HEK293 (cell line): ENCODE measurements around the gene WASF3.

Experiments
- CTCF ChIA-PET: fragments of 350-600 bp; formaldehyde crosslinking; extraction: SDS; loops from one replicate; lab custom pipeline; 2021; ENCODE audit warnings: antibody characterized with exemption; lab: Yijun Ruan, JAX
- POLR2A ChIA-PET: fragments of 300-600 bp; formaldehyde crosslinking; extraction: SDS; loops from one replicate; lab custom pipeline; 2020; ENCODE audit warnings: antibody characterized with exemption, inconsistent platforms; lab: Yijun Ruan, JAX
- H3K27ac ChIP-seq: fragments of 200-500 bp; sonication (Bioruptor generic); 2 replicates; pipeline ENCODE4 v1.5.1; 2014; ENCODE audit warnings: low read depth, low read length, control low read depth, inconsistent platforms; ENCODE audit errors: extremely low read depth
- H3K36me3 ChIP-seq, 2 experiments: fragments of 200-500 bp in 1 of 2; sonication (Bioruptor generic) in 1 of 2; 1 replicate in 1 of 2; 2 replicates in 1 of 2; pipeline ENCODE4 v1.5.1; 2014 to 2017; ENCODE audit warnings: inconsistent platforms in 2 of 2, low read length in 2 of 2; ENCODE audit not compliant: control insufficient read depth in 2 of 2, insufficient read depth in 1 of 2
- H3K4me1 ChIP-seq: fragments of 200-500 bp; sonication (Bioruptor generic); 2 replicates; pipeline ENCODE4 v1.5.1; 2014; ENCODE audit warnings: mild to moderate bottlenecking, low read length, inconsistent platforms; ENCODE audit not compliant: control insufficient read depth, insufficient read depth
- H3K4me3 ChIP-seq: 2 replicates; pipeline ENCODE4 v1.5.1; 2011; ENCODE audit warnings: low read depth, mild to moderate bottlenecking, control low read depth, low read length, moderate library complexity
- H3K9me3 ChIP-seq: fragments of 200-500 bp; sonication (Bioruptor generic); 2 replicates; pipeline ENCODE4 v1.5.1; 2014; ENCODE audit warnings: low read depth, low read length, inconsistent platforms; ENCODE audit not compliant: control insufficient read depth, insufficient read depth
- EGR2 ChIP-seq: fragments of 450-650 bp; formaldehyde crosslinking; IDR thresholded peaks from 2 replicates; pipeline ENCODE4 v1.5.1; 2016; ENCODE audit warnings: low read depth, missing biosample characterization, missing genetic modification characterization
- ELK4 ChIP-seq: IDR thresholded peaks from 2 replicates; pipeline ENCODE4 v1.6.1; 2011; ENCODE audit warnings: mild to moderate bottlenecking, low read depth, low read length, borderline replicate concordance
- HOXD13 ChIP-seq: sonication (generic); formaldehyde crosslinking; IDR thresholded peaks from 2 replicates; pipeline ENCODE4 v1.8.0; 2022; ENCODE audit warnings: missing genetic modification reagents, borderline replicate concordance
- KLF16 ChIP-seq: fragments of 450-650 bp; formaldehyde crosslinking; IDR thresholded peaks from 2 replicates; pipeline ENCODE4 v1.5.1; 2017; ENCODE audit warnings: missing biosample characterization, missing genetic modification characterization
- OSR2 ChIP-seq: fragments of 450-650 bp; formaldehyde crosslinking; IDR thresholded peaks from 2 replicates; pipeline ENCODE4 v1.5.1; 2016; ENCODE audit warnings: missing biosample characterization, missing genetic modification characterization
- OVOL3 ChIP-seq: fragments of 450-650 bp; formaldehyde crosslinking; IDR thresholded peaks from 2 replicates; pipeline ENCODE4 v1.5.1; 2016; ENCODE audit warnings: missing biosample characterization, missing genetic modification characterization
- PATZ1 ChIP-seq: fragments of 450-650 bp; formaldehyde crosslinking; IDR thresholded peaks from 2 replicates; pipeline ENCODE4 v1.5.1; 2016; ENCODE audit warnings: missing biosample characterization, missing genetic modification characterization
- PRDM6 ChIP-seq: fragments of 450-650 bp; formaldehyde crosslinking; IDR thresholded peaks from 2 replicates; pipeline ENCODE4 v1.5.1; 2017; ENCODE audit warnings: missing biosample characterization, missing genetic modification characterization
- SCRT2 ChIP-seq: fragments of 450-650 bp; formaldehyde crosslinking; IDR thresholded peaks from 2 replicates; pipeline ENCODE4 v1.5.1; 2016; ENCODE audit warnings: missing biosample characterization, missing genetic modification characterization
- ZEB2 ChIP-seq: fragments of 450-650 bp; formaldehyde crosslinking; IDR thresholded peaks from 2 replicates; pipeline ENCODE4 v1.5.1; 2016; ENCODE audit warnings: missing biosample characterization, missing genetic modification characterization
- ZFHX2 ChIP-seq: fragments of 450-650 bp; formaldehyde crosslinking; conservative IDR thresholded peaks from 2 replicates; pipeline ENCODE4 v1.5.1; 2016; ENCODE audit warnings: missing biosample characterization, missing genetic modification characterization
- ZFP41 ChIP-seq: fragments of 450-650 bp; formaldehyde crosslinking; IDR thresholded peaks from 2 replicates; pipeline ENCODE4 v1.5.1; 2016; ENCODE audit warnings: missing biosample characterization, missing genetic modification characterization, borderline replicate concordance
- ZNF114 ChIP-seq: fragments of 450-650 bp; formaldehyde crosslinking; IDR thresholded peaks from 2 replicates; pipeline ENCODE4 v1.5.0; 2017; ENCODE audit warnings: missing biosample characterization, missing genetic modification characterization
- ZNF18 ChIP-seq: fragments of 450-650 bp; formaldehyde crosslinking; IDR thresholded peaks from 2 replicates; pipeline ENCODE4 v1.5.1; 2016; ENCODE audit warnings: missing biosample characterization, missing genetic modification characterization
- ZNF341 ChIP-seq: fragments of 450-650 bp; formaldehyde crosslinking; IDR thresholded peaks from 2 replicates; pipeline ENCODE4; 2016; ENCODE audit warnings: low read depth, missing biosample characterization, missing genetic modification characterization
- ZNF473 ChIP-seq: fragments of 450-650 bp; formaldehyde crosslinking; IDR thresholded peaks from 2 replicates; pipeline ENCODE4 v1.5.1; 2017; ENCODE audit warnings: missing biosample characterization, missing genetic modification characterization
- ZNF514 ChIP-seq: fragments of 450-650 bp; formaldehyde crosslinking; IDR thresholded peaks from 2 replicates; pipeline ENCODE4 v1.5.1; 2016; ENCODE audit warnings: missing biosample characterization, missing genetic modification characterization
- ZNF548 ChIP-seq: fragments of 450-650 bp; formaldehyde crosslinking; IDR thresholded peaks from 2 replicates; pipeline ENCODE4 v1.5.1; 2016; ENCODE audit warnings: missing biosample characterization, missing genetic modification characterization
- ZNF549 ChIP-seq: fragments of 450-650 bp; IDR thresholded peaks from 2 replicates; pipeline ENCODE4 v1.5.1; 2018; ENCODE audit warnings: missing biosample characterization, missing genetic modification characterization, mild to moderate bottlenecking, inconsistent platforms, moderate library complexity
- ZNF621 ChIP-seq: fragments of 450-650 bp; formaldehyde crosslinking; IDR thresholded peaks from 2 replicates; pipeline ENCODE4 v1.5.1; 2017; ENCODE audit warnings: missing biosample characterization, missing genetic modification characterization
- ZNF629 ChIP-seq: fragments of 450-650 bp; formaldehyde crosslinking; IDR thresholded peaks from 2 replicates; pipeline ENCODE4 v1.5.1; 2017; ENCODE audit warnings: missing biosample characterization, missing genetic modification characterization
- ZNF830 ChIP-seq: fragments of 450-650 bp; IDR thresholded peaks from 2 replicates; pipeline ENCODE4 v1.5.0; 2018; ENCODE audit warnings: missing biosample characterization, missing genetic modification characterization, low read depth, mild to moderate bottlenecking, moderate library complexity
- TF ChIP-seq, protein P1 (sequence below): fragments of 450-650 bp; formaldehyde crosslinking; IDR thresholded peaks from 2 replicates; pipeline ENCODE4 v1.5.1; 2016; ENCODE audit warnings: missing biosample characterization, missing genetic modification characterization
- TF ChIP-seq, protein P2 (sequence below): fragments of 450-650 bp; formaldehyde crosslinking; IDR thresholded peaks from 2 replicates; pipeline ENCODE4 v1.5.1; 2016; ENCODE audit warnings: missing biosample characterization, missing genetic modification characterization

Gene WASF3

GRCh38 chr13:26599403-26599802, 41.9 kb downstream of the WASF3 start:
- TF ChIP-seq OSR2 (tag by site-specific recombination) (no peak), PATZ1 (tag by site-specific recombination) (no peak), ZNF629 (tag by site-specific recombination) (no peak), ELK4 (no peak), ZNF341 (tag by site-specific recombination) (no peak), ZNF549 (tag by site-specific recombination) (no peak)
- CTCF ChIA-PET = interaction anchor here (0.6 kb wide), 1 partner anchor 41 kb away, joined by 4 read pairs; no protein-coding TSS in a partner anchor
- Histone ChIP-seq H3K9me3 (no peaks in the 10 kb centered on the region), H3K27ac (no peak overlapping the region), H3K4me3 (no peak overlapping the region), H3K36me3 (no peaks in the 10 kb centered on the region), H3K4me1 (peaks cover 3% of the 10 kb centered on the region; the same call in 1 of the 2 replicates)
- POLR2A ChIA-PET = interaction anchor here (1.2 kb wide), 1 partner anchor 39 kb away, joined by 3 read pairs; no protein-coding TSS in a partner anchor

GRCh38 chr13:26599860-26600259, 42.4 kb downstream of the WASF3 start:
- H3K36me3 ChIP-seq = no peaks in the 10 kb centered on the region
- CTCF ChIA-PET = interaction anchor here (0.6 kb wide), 1 partner anchor 42 kb away, joined by 4 read pairs; no protein-coding TSS in a partner anchor
- TF ChIP-seq OVOL3 (tag by site-specific recombination) (no peak), SCRT2 (tag by site-specific recombination) (no peak), ZNF514 (no peak), HOXD13 (CRISPR knock-in tag) (no peak), ZEB2 (tag by site-specific recombination) (no peak), ZFHX2 (tag by site-specific recombination) (peak; percentile 85), ZNF830 (tag by site-specific recombination) (no peak), ZNF473 (tag by site-specific recombination) (no peak), ZFP41 (tag by site-specific recombination) (no peak), PRDM6 (tag by site-specific recombination) (peak; percentile 34; the same call in 1 of the 2 replicates), ZNF548 (tag by site-specific recombination) (no peak), ZNF341 (tag by site-specific recombination) (no peak), ZNF621 (tag by site-specific recombination) (no peak), OSR2 (tag by site-specific recombination) (peak; percentile 41; the same call in 1 of the 2 replicates), KLF16 (no peak), ZNF18 (0 out of 2 replicates have a peak, but pooled peaks have one; percentile 33), EGR2 (tag by site-specific recombination) (peak; percentile 91), ZNF114 (no peak)
- TF ChIP-seq, protein P1, sequence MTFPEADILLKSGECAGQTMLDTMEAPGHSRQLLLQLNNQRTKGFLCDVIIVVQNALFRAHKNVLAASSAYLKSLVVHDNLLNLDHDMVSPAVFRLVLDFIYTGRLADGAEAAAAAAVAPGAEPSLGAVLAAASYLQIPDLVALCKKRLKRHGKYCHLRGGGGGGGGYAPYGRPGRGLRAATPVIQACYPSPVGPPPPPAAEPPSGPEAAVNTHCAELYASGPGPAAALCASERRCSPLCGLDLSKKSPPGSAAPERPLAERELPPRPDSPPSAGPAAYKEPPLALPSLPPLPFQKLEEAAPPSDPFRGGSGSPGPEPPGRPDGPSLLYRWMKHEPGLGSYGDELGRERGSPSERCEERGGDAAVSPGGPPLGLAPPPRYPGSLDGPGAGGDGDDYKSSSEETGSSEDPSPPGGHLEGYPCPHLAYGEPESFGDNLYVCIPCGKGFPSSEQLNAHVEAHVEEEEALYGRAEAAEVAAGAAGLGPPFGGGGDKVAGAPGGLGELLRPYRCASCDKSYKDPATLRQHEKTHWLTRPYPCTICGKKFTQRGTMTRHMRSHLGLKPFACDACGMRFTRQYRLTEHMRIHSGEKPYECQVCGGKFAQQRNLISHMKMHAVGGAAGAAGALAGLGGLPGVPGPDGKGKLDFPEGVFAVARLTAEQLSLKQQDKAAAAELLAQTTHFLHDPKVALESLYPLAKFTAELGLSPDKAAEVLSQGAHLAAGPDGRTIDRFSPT (tag by site-specific recombination) = no peak
- TF ChIP-seq, protein P2, sequence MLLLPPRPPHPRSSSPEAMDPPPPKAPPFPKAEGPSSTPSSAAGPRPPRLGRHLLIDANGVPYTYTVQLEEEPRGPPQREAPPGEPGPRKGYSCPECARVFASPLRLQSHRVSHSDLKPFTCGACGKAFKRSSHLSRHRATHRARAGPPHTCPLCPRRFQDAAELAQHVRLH (tag by site-specific recombination) = no peak
- TF ChIP-seq, all 188 proteins: peak for 5
- Histone ChIP-seq H3K4me3 (no peak overlapping the region), H3K4me1 (peaks cover 3% of the 10 kb centered on the region; the same call in 1 of the 2 replicates), H3K9me3 (no peaks in the 10 kb centered on the region), H3K27ac (no peak overlapping the region)
- POLR2A ChIA-PET = interaction anchor here (1.2 kb wide), 1 partner anchor 39 kb away, joined by 3 read pairs; no protein-coding TSS in a partner anchor
